HG02884 (cell line): ENCODE measurements around the gene CCSER1.
"Not testable (repeated sequence)": the region's sequence is repeated elsewhere in the genome, so short reads cannot be mapped to it uniquely, and the experiment has no call there.

Experiments
- ATAC-seq: cut with Tn5 transposase; IDR thresholded peaks from one replicate; pipeline ENCODE4 v1.9.1; 2021; ENCODE audit warnings: mild to moderate bottlenecking, moderate library complexity; ENCODE audit not compliant: unreplicated experiment

The CCSER1 gene

DNA sequence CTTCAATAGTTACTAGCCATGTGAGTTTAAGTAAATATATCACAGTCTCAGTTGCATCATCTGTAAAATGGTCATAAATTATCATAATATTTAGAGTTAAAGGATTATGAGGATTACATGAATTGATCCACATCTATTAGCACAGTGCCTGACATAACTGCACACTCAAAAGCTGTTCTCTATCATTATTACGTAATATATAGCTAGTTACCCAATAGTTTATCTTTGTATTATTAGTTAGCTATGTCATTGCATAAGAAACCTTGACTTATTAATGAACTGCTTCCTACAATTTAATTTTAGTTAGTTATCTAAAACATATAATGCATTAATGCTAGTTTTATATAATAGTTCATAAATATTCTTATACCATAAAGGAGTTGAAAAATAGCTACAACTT, 1099.7 kb downstream of the CCSER1 start:
- ATAC-seq: no peak

DNA sequence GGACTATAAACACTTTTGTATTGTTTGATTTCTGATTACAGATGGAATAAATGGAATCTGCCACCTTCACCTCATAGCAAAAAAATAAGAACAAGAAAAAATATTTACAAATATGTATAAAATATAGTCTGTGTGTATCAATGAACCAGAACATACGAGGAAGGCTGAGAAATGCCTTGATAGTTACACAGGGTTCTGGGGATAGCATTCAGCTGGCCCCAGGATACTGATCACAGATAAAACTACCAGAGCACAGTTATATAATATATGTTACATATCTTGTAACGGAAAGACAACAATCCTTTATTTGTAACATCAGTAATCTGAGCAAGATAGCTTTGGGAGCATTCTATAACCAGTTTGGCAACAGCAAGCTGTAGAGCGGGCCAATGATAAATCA, 1101.5 kb downstream of the CCSER1 start:
- ATAC-seq: no peak

DNA sequence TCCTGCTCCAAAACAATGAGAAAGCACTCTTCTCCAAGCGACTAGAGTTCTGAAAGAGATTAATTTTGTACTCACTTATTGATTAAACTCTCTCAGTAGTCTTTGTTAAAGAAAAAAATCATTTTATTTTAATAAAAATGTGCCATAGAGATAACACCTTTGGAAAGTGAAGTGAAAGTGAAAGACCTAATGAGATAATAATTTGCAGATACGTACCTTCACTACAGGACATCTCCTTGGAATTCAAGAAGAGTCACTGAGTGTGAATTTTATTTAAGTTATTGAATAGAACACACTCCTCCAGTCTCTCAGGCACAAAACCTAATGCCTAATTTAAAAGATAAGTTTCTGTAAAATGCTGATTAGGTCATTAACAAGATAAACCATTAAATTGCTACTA, 1106.0 kb downstream of the CCSER1 start:
- no peak for ATAC-seq

DNA sequence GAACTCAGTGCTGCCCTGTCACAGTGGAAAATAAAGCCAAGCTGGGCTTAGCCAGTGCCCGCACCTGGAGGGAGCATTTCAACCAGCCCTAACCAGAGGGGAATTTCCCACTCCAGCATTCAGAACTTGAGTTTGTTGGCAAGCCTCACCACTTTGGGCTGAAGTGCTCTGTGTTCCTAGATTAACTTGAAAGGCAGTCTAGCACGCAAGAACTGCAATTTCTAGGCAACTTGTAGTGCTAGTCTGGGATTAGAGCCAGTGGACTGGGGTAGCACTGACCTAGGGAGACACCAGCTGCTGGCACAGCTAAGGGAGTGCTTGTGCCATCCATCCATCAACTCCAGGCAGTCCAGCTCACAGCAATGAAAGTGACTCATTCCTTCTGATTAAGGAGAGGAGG, 1115.9 kb downstream of the CCSER1 start:
- ATAC-seq: no peak

DNA sequence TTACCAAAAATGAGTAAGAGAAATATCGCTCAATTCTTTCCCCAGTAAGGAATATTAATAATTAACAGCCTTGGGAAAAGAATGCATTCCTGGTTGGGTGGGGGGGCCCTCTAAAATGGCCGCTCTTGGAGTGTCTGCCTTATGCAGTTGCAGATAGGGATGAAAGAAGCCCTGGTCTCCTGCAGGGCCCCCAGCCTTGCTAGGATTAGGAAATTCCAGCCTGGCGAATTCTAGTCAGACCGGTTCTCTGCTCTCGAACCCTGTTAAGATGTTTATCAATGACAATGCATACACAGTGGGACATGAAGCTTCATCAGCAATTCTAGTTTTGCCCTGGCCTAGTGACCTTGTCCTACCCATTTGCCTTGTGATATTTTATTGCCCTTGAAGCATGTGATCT, 1128.8 kb downstream of the CCSER1 start:
- ATAC-seq: no peak

DNA sequence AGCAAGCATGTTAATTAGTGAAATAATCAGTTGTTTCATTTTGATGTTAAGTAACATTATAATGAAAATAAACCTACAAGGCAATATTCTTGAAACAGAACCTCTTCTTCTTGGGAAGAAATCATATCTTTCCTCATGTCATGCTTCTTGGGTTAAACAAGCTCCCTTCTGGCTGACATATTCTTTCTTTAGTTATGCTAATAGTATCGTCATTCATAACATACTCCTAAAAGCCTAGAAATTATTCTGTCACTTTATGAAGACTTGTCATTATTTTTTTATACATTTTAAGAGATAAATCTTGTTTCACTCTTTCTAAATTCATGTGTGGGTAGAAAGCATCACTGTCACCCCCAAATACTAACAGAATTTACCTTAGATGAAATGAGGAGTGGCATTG, 1129.6 kb downstream of the CCSER1 start:
- ATAC-seq: no peak

DNA sequence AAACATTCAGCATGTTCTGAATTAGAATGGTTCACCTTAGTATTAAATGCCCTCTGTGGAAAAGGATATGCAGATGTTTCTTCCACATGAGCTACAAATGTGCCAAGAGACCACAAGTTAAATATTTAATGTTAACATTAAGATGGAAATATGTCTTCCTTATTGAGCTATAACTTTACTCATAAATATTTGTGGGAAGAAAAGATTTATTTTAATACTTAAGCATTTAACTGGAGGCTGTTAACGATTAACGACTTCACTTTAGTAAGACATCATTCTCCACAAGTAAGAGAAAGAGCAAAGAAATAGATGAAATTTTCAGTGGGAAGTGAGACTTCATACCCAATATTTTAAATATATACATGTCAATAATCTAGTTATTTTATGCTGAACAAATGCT, 1130.5 kb downstream of the CCSER1 start:
- ATAC-seq: no peak

DNA sequence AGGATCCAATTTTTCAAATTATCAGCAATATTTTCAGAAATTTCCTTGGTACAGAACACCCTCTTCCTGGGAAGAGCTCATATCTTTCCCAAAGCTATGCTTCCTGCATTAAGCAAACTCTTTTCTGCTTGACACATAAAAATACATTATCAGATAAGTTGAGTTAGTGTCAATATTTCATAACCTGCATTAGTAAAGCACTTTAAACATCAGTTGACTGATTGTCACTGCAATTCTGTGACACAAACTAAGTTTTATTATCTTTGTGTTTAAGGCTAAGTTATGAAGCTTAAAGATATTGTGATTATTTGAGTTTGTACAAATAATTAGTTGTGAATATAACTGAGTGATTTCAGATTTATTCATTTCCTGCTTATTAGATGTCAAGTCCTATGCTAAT, 1131.1 kb downstream of the CCSER1 start:
- no peak for ATAC-seq

DNA sequence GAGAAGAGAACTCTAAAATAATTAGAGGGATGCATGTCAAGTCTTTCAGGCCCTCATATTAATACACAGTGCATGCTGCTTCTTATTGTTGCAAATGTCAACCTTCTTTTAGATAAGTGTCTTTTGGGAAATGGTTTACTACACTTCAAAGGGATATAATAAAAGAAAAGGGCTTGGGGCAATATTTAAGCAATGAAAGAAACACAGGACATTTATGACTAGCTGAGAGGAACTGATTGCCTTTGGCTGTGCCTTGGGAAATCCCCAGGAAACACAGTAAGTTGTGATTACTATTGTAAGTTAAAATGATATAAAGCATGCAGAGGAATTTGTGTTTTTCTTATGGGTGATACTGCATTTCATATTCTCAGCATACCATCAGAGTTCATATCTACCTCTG, 1140.3 kb downstream of the CCSER1 start:
- no peak for ATAC-seq

DNA sequence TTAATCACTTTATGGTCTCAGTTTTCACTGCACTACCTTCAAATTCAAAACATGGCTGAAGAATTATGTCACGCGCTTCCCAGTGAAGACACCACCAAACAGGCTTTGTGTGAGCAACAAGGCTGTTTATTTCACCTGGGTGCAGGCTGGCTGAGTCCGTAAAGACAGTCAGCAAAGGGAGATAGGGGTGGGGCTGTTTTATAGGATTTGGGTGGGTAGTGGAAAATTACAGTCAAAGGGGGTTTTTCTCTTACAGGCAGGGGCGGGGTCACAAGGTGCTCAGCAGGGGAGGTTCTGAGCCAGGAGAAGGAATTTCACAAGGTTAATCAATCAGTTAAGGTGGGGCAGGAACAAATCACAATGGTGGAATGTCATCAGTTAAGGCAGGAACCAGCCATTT, 1141.3 kb downstream of the CCSER1 start:
- not testable (repeated sequence) for ATAC-seq

DNA sequence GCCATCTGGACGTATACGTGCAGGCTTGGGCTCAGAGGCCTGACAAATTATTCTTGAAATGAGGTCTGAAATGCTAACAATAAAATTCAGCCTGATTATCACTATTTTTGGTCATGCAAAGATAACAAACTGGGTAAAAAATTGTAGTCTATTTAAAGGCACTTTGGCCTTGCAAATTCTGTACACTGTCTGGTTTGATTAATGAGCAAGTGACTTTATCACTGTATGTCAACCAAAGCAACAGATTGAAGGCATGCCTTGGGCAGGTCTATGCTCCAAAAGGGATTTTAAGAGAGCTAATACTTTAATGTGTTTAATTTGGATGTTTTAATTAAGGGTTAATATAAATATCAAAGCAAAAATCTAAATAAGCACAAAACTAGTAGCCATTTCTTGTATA, 1141.7 kb downstream of the CCSER1 start:
- no peak for ATAC-seq

DNA sequence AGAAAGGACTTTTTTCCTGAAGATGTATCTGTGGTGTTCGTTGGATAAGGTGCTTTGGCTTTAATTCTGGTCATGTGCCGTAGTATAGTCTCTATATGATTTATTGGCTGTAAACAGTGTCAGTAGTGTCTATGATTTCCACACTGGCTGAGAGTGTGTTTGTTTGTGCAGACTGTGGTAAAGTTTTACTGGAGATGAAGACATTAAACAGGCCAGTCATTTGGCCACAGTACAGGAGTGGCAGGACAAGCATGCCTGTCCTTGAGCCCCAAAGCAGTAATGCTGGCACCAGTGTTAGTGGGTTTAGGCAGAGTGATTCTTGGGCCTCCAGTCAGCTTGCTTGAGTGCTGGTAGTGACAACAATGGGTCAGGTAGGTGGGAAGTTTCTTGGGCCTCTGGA, 1152.7 kb downstream of the CCSER1 start:
- no peak for ATAC-seq

DNA sequence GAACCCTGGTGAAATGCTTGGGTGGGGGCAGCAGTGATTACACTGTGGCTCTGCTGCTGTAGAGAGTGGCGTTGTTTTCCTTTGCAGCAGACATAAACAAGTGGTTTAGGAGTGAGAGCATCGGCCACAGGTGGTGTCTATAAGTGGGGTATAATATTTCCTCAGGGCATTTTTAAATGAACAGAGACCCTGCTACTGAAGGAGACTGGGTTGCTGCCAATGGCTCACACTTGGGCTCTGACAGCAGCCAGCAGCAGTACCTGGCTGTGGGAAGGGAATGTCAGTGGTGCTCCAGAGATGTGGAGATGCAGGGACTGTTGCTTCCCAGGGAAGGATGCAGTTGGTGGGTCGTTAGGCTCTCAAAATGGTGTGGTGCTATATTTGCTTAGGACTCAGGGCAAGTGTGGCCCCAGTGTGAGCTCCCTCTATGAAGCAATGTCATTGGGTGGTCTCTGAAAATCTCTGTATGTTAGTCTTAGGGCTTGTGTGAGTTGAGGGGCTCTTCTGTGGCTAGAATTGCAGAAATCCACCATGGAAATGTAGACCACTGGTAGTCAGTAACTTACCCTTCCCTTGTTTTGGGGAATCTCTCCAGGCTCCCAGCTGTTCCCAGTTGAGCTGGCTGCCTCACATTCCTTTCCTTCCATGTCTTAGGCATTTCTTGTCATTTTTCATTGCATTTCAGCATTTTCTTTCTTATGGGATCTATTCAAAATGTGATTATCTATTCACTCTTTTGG, 1153.5 kb downstream of the CCSER1 start:
- ATAC-seq: no peak

DNA sequence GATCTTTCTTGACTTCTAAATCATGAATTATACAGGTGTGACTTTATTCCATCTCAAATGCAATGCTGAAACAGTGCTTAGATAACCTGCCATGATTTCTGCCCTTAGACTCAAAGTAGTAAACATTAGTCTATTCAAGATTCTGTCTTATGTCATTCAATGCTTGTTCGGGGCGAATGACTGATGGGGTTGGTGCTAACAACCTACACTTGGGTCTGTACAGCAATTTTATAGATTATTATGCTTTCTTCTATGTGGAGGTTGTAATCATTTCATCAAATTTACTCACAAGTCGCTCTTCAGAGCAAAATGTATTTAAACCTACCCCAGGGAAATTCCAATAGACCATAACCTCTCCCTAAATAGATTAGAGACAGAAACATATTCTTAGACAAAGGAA, 1155.0 kb downstream of the CCSER1 start:
- no peak for ATAC-seq

DNA sequence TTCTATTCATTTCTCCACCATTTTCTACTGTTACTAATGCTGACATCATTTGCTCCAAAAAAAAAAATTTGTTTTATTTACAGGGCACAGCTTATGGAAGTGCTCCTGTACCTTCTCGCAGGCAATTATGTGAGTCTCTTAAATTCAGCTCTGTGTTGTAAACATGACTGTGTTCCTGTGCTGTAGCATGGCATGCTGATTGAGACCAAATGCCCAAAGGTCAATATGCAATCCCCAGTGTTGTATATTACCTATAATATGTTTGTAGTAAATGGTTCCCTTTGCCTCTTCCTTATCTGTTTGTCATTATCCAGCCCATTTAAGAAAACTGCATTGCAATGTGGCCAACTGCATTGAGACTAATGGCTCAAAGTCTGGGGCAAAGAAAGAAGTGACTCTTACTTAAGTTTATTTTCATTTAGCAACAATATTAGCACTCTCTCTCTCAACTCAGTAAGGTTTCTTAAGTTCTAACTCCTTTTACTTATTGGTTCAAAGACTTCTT, 1156.6 kb downstream of the CCSER1 start:
- ATAC-seq: no peak

DNA sequence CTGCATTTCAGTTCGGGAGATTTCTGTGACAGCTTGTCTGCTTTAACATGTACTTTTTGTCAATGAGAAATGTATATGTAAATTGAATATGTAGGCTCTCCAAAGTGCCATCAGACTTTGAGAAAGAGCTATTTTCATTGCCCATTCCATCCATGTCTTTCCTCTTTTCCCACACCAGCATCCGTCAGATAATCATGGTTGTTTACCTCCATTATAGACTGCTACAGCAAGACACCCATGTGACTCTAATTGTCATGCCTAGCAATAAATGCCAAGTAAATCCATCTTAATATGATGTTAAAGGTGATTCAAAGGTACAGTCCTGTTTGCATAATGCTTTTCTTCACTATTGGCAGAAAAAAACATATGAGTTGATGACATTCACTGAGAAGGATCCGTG, 1157.3 kb downstream of the CCSER1 start:
- no peak for ATAC-seq

DNA sequence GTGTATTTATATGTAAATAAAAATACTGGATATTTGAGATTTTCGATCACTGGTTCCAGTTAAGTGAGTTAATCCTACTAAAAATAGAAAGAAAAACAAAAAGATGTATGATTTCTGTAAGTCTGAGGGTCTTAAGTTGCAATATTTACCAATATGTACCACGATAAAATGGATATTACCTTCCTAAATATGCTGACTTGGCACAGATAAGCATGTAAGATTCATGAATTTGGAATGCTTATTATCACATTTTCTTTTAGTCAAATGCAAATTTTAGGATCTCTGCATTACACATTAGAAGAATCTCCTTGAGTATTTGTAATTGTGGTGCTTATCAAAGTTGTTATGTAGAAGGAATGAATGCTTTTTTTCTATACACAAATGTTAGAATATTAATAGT, 1158.3 kb downstream of the CCSER1 start:
- ATAC-seq: no peak

DNA sequence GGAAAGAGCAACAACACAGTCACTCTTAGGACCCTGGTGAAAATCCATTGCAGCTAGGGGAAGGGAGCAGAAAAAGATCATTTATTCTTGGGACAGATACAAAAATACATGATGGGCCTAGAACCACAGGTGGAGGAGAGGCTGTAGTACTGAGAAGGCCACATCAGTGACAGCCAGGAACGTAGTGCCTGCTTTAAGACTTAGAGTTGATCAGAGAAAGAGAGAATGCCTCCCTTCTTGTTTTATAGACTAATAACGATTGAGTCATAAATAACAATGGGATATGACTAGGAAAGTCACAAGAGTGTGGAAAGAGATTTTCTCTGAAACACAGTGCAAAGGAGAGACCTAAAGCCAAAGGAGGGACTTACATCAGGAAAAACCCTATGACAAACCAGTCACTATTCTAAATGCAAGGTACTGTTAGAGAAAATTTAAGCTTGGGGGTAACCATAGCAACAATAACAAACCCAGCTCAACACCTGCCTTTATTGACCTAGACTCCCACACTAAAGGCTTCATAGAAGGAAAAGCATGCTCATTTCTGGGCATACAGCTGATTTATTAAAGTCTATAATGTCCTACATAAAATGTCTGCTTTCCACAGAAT, 1161.6 kb downstream of the CCSER1 start:
- no peak for ATAC-seq

DNA sequence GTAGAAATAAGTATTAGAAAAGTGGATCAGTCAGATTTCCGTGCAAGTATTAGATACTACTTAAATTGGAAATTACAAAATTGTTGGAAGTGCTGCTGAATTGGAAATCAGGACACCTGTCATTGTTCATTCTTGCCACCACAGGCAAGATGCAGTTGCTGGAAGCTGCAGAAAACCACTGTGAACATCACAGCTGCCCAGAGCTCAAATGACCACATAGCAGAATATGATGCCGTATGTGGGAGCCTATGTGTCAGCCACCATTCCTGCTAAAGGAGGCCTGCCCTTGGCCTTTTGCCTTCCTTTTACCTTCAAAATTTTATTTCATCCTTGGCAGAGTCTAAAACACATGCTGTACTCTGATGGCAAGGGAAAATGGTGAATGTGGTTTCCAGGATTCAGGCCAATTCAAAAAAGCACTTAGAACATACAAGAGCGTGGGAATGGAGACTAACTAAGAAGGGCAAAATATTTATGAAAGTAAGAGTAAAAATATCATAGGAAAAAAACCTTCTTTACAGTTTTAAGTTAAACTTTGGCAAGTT, 1171.0 kb downstream of the CCSER1 start:
- ATAC-seq: no peak

DNA sequence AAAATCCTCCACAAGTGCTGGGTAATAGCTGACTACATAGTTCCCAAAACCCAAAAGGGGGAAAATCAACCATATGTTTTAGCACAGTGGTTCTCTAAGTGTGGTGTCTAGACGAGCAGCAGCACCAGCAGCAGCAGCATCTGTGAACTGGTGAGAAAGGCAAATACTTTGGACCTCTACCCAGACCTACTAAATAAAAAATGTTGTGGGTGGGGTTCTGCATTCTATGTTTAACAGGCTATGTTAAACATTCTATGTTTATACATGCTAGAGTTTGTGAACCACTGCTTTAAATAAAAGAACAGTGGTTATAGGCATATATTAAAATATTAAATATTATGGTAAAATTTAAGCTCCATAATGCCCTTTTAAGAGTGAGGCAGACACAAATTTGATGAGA, 1171.6 kb downstream of the CCSER1 start:
- no peak for ATAC-seq

DNA sequence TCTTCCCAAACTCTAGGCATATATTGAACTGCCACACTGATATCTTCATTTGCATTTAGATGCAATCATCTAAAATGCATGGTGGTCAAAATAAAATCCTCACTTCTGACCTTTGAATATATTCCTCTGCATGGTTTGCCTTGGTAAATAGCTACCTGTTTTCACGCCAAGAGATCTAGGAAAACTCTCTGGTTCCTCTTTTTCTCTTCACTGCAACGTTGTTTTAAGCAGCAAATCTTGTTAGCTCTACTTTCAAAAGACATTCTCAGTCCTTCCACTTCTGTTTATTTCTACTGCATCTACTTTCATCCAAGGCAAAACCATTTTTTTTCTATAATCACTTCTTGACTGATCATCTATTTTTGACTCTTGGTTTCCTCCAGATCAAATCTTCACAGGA, 1174.9 kb downstream of the CCSER1 start:
- ATAC-seq: no peak

DNA sequence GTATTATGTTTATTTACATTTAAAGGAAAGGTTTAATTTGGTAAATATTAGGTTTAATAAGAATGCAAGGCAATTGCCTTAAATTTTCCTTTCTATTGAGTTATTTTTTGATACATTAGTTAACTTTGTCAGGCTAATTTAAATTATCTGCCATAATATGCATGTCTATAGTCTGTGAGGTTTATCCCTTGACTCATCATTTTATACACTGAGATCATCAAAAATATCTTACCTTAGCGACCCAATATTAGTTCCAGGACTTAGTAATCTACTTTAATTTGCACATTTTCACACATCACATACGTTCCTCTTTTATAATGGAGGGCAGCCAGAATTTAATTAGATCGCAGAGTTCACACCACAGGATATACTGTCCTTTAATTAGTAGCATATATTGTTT, 1177.1 kb downstream of the CCSER1 start:
- ATAC-seq: no peak
